Upper lobe of left lung (tissue), 4 donors: ENCODE results near the gene TCN2.

Experiments
- CTCF ChIP-seq, 6 experiments: fragments of 450-650 bp in 4 of 6; fragments of 200-600 bp in 2 of 6; sonication (generic) in 2 of 6; IDR thresholded peaks; one replicate each; pipeline ENCODE4 v1.5.1; 2016 to 2019; ENCODE audit warnings: antibody characterized with exemption in 6 of 6
- POLR2A ChIP-seq, 4 donors: fragments of 450-650 bp; IDR thresholded peaks; one replicate each; pipeline ENCODE4 v1.5.1; 2016 to 2017; ENCODE audit warnings: antibody characterized with exemption in 4 of 4, mild to moderate bottlenecking in 2 of 4

GRCh38 chr22:30667107-30667493, 60.1 kb downstream of the TCN2 start:
- no peak for TF ChIP-seq CTCF (IDR thresholded peaks at IDR 0.05)
- TF ChIP-seq POLR2A (IDR thresholded peaks at IDR 0.05), result no peak
